ENCODE data around the gene PRSS27.
"Not testable (repeated sequence)": the region's sequence is repeated elsewhere in the genome, so short reads cannot be mapped to it uniquely, and the experiment has no call there.

PRSS27 gene

DNA sequence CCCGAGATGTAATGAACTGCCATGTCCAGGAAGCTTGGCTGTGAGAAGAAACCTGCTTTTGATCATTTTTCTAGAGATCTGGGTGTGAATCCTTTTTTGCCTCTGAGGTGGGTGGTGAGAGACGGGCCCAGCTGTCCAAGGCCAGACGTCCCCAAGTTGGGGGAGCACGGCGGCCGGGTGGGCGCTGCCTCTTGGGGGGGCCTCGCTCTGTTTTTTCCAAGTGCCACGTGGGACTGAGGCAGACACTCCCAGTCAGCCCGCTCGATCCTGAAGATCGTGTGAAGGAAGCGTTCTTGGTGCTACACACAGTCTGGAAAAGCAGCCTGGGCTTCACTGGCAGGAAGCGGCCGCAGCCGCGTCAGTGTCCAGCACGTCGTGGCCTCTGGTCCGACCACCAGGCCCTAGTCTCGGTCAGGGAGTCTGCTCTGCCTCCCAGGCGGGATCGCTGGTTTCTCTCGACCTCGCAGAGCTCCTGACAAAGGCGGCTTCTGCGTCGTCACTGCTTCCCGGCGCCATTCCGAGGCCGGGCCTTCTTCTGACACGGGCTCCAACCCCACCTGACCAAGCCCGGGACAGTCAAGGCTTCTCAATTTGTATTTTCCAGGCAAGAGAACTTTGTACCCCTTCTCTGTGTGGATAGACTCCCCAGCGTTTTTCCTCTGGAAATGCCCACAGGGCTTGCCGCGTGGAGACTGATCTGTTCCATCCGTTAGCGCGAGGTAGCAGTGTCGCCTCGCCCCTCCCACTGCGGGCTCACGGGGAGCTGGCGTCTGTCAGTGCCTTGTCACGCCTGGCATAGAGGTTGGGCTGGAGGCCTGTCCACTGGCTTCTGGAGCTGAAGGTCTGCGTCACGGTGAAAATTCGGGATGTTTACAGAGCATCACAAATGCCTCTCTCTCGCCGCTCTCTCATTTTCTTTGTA, 12.4 kb downstream of the PRSS27 start:
- DNase-seq = no peak

GRCh38 chr16:2706611-2707311, 13.3 kb downstream of the PRSS27 start:
- no peak for DNase-seq

DNA sequence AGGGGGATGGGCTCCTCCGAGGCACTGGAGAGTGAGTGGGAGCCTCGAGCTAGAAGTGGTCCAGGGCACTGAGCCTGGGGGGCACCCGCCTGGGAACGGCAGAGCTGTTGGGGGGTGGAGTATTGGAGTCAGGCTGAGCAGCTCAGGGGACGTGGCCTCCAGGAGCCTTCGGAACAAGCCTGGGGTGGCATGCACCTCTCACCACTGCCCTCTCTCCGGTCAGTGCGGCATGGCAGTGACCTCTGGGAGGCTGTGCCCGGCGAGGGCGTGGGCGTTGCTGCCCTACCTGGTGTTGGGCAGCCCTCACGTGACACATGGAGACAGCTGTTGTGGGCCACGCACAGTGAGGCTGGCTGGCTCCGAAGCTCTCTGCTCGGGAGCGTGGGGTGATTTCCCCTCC, 13.9 kb downstream of the PRSS27 start:
- DNase-seq = no peak

GRCh38 chr16:2705351-2705750, 14.7 kb downstream of the PRSS27 start:
- DNase-seq = no peak

GRCh38 chr16:2704983-2705275, 15.1 kb downstream of the PRSS27 start:
- DNase-seq = no peak

DNA sequence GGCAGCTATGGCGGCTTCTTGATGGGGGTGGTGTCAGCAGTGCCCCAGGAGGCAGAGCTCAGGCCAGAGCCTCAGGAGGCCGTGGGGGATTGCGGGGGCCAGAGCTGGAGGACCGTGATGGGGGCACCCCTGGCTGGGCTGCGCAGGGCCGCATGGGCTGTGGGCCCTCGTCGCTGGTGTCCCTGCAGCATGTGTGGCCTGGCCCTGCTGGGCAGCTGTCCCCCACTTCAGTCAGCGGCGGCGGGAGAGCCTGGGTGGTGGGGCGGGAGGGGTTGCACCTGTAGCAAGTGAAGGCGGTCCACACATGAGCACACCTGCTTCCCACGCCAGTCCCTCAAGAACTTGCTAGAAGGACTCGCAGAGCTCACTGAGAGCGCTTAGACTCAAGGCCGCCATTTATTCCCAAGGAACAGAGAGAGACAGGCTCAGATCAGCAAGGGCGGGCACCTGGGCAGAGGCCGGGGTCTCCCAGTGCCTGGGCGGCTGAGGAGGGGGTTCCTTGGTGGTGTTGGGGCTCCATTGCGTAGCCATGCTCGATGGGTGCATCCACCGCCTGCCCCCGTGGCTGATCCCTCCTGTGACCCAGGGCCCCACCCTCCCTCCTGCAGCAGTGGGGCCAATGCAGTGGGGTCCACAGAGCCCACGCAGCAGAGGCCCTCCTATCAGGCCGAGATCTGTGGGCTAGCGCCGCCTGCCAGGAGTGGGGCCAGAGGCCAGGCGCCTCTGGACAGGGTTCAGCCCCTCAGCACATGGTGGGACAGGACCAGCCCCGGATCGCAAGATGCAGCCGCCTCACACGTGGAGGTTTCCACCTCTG, 15.7 kb downstream of the PRSS27 start:
- no peak for DNase-seq

DNA sequence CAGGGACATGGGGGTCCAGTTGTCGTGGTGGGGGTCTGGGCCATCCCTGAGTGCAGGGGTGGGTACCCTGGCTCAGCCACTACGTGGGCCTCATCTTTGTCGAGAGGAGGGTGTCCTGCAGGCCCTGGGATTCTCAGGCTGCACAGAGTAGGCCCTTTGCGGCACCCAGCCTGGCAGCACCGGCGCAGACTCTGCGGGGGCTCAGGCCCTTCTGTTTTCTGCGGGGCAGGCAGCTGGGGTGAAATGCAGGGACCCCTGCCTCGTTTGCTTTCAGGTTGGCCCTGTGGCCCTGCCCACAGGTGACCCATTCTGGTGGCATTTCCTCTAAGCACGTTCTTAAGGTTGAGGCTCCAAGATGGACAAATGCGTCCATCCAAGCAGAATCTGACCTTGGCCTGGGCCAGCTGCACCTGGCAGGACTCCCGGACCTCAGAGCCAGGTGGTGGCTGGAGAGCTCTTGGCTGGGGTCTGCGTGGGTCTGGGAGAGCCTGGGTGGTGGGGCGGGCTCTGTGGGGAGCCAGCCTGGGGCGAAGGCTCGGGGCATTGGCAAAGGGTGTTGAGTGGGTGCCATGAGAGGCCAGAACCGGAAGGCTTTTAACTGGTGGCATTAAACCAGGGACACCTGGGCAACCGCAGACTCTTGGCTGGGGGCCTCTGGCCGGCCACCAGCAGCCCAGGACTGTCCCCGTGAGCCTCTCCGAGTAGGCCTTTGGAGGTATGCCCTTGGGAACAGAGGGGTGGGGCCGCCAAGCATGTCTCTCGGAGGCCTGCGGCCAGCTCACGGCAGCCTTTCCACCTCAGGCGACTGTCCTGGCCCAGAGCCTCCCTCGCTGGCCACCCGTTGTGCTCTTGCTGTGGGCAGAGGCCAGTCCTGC, 16.9 kb downstream of the PRSS27 start:
- DNase-seq = no peak

GRCh38 chr16:2702438-2702825, 17.6 kb downstream of the PRSS27 start:
- no peak for DNase-seq

- DNase-seq = no peak
Observed at GRCh38 chr16:2701713-2702437, 18.1 kb downstream of the PRSS27 start.

DNA sequence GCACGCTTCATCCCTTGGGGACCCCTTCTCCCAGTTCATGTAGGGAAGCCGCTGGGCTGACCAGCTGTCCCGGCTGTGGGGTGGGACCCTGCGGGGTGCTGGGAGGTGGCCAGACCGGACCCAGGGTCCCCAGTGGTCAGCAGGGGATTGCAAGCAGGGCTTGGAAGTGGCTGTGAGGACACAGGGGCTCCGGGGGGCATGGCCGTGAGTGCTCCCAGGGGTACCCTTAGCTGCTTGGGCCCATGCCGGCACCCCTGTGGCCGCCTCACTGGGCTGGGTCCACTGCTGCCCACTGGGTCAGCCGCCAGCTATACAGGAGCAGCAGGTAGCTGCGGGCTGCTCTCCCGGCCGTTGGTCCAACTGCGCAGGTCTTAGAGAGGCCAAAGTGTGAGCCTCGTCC, 18.8 kb downstream of the PRSS27 start:
- no peak for DNase-seq

GRCh38 chr16:2700786-2701185, 19.2 kb downstream of the PRSS27 start:
- no peak for DNase-seq

DNA sequence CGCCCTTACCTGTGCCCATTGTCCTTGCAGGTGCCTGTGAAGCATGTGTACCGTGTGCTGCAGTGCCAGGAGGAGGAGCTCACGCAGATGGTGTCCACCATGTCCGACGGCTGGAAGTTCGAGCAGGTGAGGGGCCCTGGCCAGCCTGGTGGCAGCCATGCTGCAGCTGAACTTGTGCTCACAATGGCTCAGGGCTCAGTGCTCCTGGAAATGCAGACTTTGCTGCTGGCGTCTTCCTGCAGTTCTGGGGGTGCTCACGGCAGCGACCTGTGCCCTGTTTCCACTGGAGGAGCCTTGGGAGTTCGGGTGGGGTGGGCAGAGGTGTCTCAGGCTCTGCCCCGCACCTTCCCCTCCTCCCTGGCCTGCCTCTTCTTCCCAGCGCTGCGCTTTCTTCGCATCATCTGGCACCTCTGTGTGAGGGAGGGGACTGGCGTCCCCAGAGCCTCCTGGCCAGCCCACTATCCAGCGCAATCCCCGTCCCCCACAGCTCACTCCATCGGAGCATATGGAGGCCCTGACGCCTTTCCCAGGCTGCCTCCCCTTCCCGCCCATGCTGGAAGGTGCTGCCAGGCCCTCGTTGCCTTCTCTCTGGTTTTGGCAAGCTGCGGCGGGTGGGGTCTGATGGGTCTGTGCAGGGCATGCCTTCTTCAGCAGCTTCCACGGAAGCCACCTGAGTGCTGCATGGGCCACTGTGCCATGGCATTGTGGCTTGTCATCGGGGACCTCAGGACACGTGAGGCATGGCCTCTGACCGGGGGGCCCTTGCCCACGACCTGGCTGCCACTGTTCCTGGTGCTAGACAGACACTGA, 20.0 kb downstream of the PRSS27 start:
- no peak for DNase-seq

- no peak for DNase-seq
Observed at GRCh38 chr16:2698965-2699750, 20.9 kb downstream of the PRSS27 start.

- DNase-seq = no peak
Observed at GRCh38 chr16:2698103-2698870, 21.7 kb downstream of the PRSS27 start.

DNA sequence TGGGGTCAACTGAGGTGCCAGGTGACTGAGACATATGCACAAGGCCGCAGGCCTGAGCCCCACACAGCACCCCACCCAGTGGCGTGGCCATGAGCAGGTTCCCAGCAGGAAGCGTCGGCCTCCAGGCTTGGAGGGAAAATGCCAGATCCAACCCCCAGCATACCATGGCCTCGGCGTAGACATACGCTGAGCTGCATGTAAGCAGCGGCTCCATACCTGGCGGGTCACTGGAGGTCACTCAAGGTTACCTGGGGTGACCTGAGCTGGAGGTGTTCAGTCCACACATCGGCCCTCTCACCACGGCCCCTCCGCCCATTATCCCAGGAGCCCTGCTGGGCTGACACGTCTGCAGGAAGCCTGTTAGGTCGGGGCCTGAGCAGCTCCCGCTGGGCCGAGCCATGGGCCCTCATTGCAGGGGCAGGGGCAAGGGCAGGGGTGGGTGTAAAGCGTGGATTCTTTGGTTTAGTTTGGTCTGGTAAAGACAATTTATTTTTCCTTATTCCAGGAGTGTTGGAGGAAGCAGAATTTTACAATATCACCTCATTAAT, 22.5 kb downstream of the PRSS27 start:
- DNase-seq = no peak

- DNase-seq = not testable (repeated sequence)
Observed at GRCh38 chr16:2696601-2697250, 23.3 kb downstream of the PRSS27 start.

DNA sequence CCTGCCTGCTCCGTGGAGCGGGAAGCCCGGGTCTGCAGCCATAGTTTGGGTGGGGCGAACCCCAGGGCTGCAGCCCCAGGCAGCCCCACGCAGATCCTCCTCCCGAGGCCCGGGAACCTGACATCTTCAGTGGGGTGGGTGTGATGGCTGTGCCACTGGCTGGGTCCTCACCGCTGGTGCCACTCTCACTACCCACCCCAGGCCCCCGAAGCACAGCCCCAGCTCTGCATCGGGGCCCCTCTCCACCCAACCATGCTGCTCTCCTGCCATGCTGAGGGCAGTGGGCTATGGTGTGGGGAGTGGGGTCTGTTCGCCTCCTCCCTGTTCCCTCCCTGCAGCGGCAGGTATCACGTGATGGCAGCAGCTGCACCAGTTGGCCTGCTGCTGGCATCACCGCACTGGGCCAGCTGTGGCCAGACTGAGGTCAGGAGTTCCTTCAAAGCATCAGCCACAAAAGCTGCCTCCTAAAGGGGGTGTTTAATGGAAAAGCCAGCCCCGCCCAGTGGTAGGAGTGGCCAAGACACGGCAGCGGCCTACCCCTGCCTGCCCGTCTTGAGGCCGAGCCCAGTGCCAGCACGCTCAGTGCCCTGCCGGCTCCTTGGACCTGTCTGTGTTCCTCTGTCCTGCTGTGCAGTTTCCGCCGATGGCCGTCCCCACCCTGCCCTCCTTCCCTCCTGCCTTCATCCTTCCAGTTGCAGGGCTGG, 26.9 kb downstream of the PRSS27 start:
- DNase-seq = no peak

Measured in activated CD4-positive, alpha-beta T cell treated with anti-CD3 and anti-CD28 coated beads for 48 hours (primary cell).